Measurements from ENCODE around the gene DHRS4. TPM values are rescaled to one million over a fixed set of nuclear protein-coding genes. Genes with fewer than 3 reads are reported as not detected.
A peak's percentile ranks its signal among the peaks of the same experiment; 100 is the strongest.
"Not testable (repeated sequence)": the region's sequence is repeated elsewhere in the genome, so short reads cannot be mapped to it uniquely, and the experiment has no call there.

DHRS4 gene
- total and polyA plus RNA-seq, 2 of the 13 experiments (the other 11 are each of a cell fraction or from before 2014, with no cell fraction given), result 23.9 to 45.1 TPM

GRCh38 chr14:23973178-23973577 lies 19.6 kb downstream of the DHRS4 start (continued):
- TF ChIP-seq ZNF687 (CRISPR knock-in tag; IDR thresholded peaks at IDR 0.05), result peak; percentile 61
- peak; percentile 49 for TF ChIP-seq TAF15 (IDR thresholded peaks at IDR 0.05; ENCODE audit: low read depth, low read length, poor library complexity, severe bottlenecking)
- TF ChIP-seq ZNF768 (CRISPR knock-in tag; IDR thresholded peaks at IDR 0.05), result peak; percentile 25; the same call in 1 of the 2 replicates

- peak overlapping the region; percentile 14; the same call in 1 of the 2 replicates for H3K4me2 ChIP-seq (ENCODE audit: low read depth, low read length)
- intact Hi-C loops (cut with micrococcal nuclease; ENCODE audit: unreplicated experiment), result loop anchor here (1.0 kb wide), 2 partner anchors 40 to 62 kb away; no protein-coding TSS in a partner anchor
- not testable (repeated sequence) for H3K79me2 ChIP-seq (ENCODE audit: insufficient read depth, low read length); H3K9ac ChIP-seq (ENCODE audit: insufficient read depth, low read depth, low read length); H4K20me1 ChIP-seq (ENCODE audit: insufficient read depth, low read length); H2AFZ ChIP-seq (ENCODE audit: low read length); H3K4me3 ChIP-seq (replicated peaks in 1 of 3; ENCODE audit: insufficient read depth in 1 of 3, low read depth in 2 of 3, low read length in 3 of 3); FAIRE-seq; H3K9me3 ChIP-seq (ENCODE audit: low read length); BruUV-seq (replicated peaks); H3K27me3 ChIP-seq (ENCODE audit: control insufficient read depth in 1 of 2, insufficient read depth in 2 of 2, low read length in 2 of 2); H3K36me3 ChIP-seq (replicated peaks in 1 of 2; ENCODE audit: control insufficient read depth in 1 of 2, insufficient read depth in 2 of 2, low read length in 2 of 2); ATAC-seq; TF ChIP-seq SOX13 (IDR thresholded peaks at IDR 0.05); NONO (CRISPR knock-in tag; conservative IDR thresholded peaks at IDR 0.05)
- POLR2A ChIA-PET, result interaction anchor here (1.0 to 1.4 kb wide), 3 partner anchors 120 to 173 kb away, joined by 3 to 11 read pairs (median 3); partner anchors contain the start of genes DCAF11, NRL, PCK2 and PSME2
- peak; percentile 72 for DNase-seq (ENCODE audit: low spot score)
- CTCF ChIA-PET (ENCODE audit: low intra/inter-chr PET ratio, low total read pairs), result interaction anchor here (1.3 kb wide), 1 partner anchor 40 kb away, joined by 17 read pairs; no protein-coding TSS in a partner anchor
- peaks cover 40% of the 10 kb centered on the region for H3K4me1 ChIP-seq (ENCODE audit: insufficient read depth, low read length)
- H3K27ac ChIP-seq (ENCODE audit: extremely low read length, insufficient read depth, low read length), result peak overlapping the region; percentile 57
- in situ Hi-C loops (cut with HindIII; ENCODE audit: extremely low pct_ligation_motif_present, low pct_unique_long_range_greater_than_20kb), result loop anchor here (5.0 kb wide), 1 partner anchor 38 kb away; no protein-coding TSS in a partner anchor
- 0 out of 2 replicates have a peak, but pooled peaks have one; percentile 47 for TF ChIP-seq RCOR2 (CRISPR knock-in tag; IDR thresholded peaks at IDR 0.05)
- TF ChIP-seq KDM6A (CRISPR knock-in tag; IDR thresholded peaks at IDR 0.05; ENCODE audit: low read depth), result peak; percentile 67; the same call in 1 of the 2 replicates
- TF ChIP-seq FOXP1 (IDR thresholded peaks at IDR 0.05), result peak; percentile 73
- TF ChIP-seq FOXP1 (CRISPR knock-in tag; IDR thresholded peaks at IDR 0.05), result peak; percentile 96
- TF ChIP-seq FOXA1 (IDR thresholded peaks at IDR 0.05), result peak; percentile 67
- peak; percentile 82 for TF ChIP-seq FOXA1 (CRISPR knock-in tag; IDR thresholded peaks at IDR 0.05)
- TF ChIP-seq MED1 (CRISPR knock-in tag; IDR thresholded peaks at IDR 0.05), result peak; percentile 60; the same call in 1 of the 2 replicates
- 0 out of 2 replicates have a peak, but pooled peaks have one; percentile 30 for TF ChIP-seq TBX2 (CRISPR knock-in tag; IDR thresholded peaks at IDR 0.05; ENCODE audit: borderline replicate concordance)
- TF ChIP-seq MLX (CRISPR knock-in tag; IDR thresholded peaks at IDR 0.05), result 0 out of 2 replicates have a peak, but pooled peaks have one; percentile 36
- TF ChIP-seq SOX13 (CRISPR knock-in tag; conservative IDR thresholded peaks at IDR 0.05 in 1 of 2, IDR thresholded peaks at IDR 0.05 in 1 of 2), result peak in 1 of 2 experiments; percentile 76; a peak in 2 of 4 replicates
- TF ChIP-seq ZNF362 (CRISPR knock-in tag; IDR thresholded peaks at IDR 0.05; ENCODE audit: borderline replicate concordance), result 0 out of 2 replicates have a peak, but pooled peaks have one; percentile 58
- TF ChIP-seq ZNF3 (CRISPR knock-in tag; IDR thresholded peaks at IDR 0.05), result peak; percentile 94
- TF ChIP-seq KMT2B (CRISPR knock-in tag; IDR thresholded peaks at IDR 0.05), result 0 out of 2 replicates have a peak, but pooled peaks have one; percentile 36
- TF ChIP-seq NONO (IDR thresholded peaks at IDR 0.05), result peak; percentile 62; the same call in 1 of the 2 replicates
- TF ChIP-seq SOX5 (CRISPR knock-in tag; IDR thresholded peaks at IDR 0.05; ENCODE audit: borderline replicate concordance), result peak; percentile 81
Observed at GRCh38 chr14:23974041-23974440, 20.5 kb downstream of the DHRS4 start.
